RWPE1 (cell line): ENCODE results near the gene IDE.
"Not testable (repeated sequence)": the region's sequence is repeated elsewhere in the genome, so short reads cannot be mapped to it uniquely, and the experiment has no call there.

ENCODE experiments used
- CTCF ChIA-PET: fragments of 350-600 bp; sonication (Branson Sonifier 250); formaldehyde crosslinking; extraction: SDS; loops from one replicate; lab custom pipeline; 2021; lab: Yijun Ruan, JAX
- POLR2A ChIA-PET: fragments of 400-600 bp; formaldehyde crosslinking; extraction: SDS; loops from one replicate; lab custom pipeline; 2020; ENCODE audit warnings: antibody characterized with exemption; ENCODE audit not compliant: low non-redundant PET; lab: Yijun Ruan, JAX
- DNase-seq: peaks from one replicate; pipeline ENCODE4 v3.0.0; 2012; ENCODE audit warnings: low spot score
- H3K27ac ChIP-seq: fragments of 450-650 bp; 2 replicates; pipeline ENCODE4 v1.5.1; 2017
- CTCF ChIP-seq: fragments of 450-650 bp; conservative IDR thresholded peaks from 2 replicates; pipeline ENCODE4 v1.5.1; 2017; ENCODE audit warnings: low read depth, mild to moderate bottlenecking

IDE gene

GRCh38 chr10:92475357-92475868 lies 98.5 kb downstream of the IDE start:
- TF ChIP-seq CTCF = no peak
- ChIA-PET POLR2A (no interaction called here), CTCF (interaction anchor here (0.6 kb wide), 1 partner anchor 1134 kb away, joined by 3 read pairs; no protein-coding TSS in a partner anchor)
- no peak for DNase-seq
- H3K27ac ChIP-seq = no peak overlapping the region

- ChIA-PET CTCF (no interaction called here), POLR2A (no interaction called here)
- no peak for TF ChIP-seq CTCF
- H3K27ac ChIP-seq = no peak overlapping the region
- no peak for DNase-seq
These were observed 103.9 kb downstream of the IDE start for GRCh38 chr10:92470026-92470425.

GRCh38 chr10:92464364-92464763 lies 109.5 kb downstream of the IDE start:
- CTCF ChIA-PET = interaction anchor here (0.6 to 1.1 kb wide), 3 partner anchors 53 to 1444 kb away, joined by 3 to 5 read pairs (median 4); no protein-coding TSS in a partner anchor
- POLR2A ChIA-PET = no interaction called here

DNA sequence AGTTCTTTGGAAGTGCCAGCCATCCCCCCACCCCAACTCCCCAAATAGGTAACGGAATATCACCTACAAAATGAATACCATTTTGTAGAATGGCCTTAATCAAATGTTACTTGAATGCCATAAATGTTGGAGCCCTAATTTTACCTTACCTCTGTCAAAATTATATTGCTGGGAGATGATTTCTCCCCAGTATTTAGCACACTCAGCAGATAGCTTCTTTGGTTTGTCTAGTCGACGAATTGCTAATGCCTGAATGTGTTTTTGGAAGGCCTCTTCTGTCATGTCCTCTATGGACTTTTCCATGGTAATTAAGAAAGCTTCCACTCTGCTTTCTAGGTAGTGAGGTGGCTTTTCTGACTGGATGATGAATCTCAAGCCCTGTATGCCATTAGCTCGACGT lies 110.3 kb downstream of the IDE start:
- CTCF ChIA-PET = interaction anchor here (0.7 kb wide), 1 partner anchor 184 kb away, joined by 3 read pairs; no protein-coding TSS in a partner anchor
- no peak overlapping the region for H3K27ac ChIP-seq
- POLR2A ChIA-PET = no interaction called here
- no peak for TF ChIP-seq CTCF
- no peak for DNase-seq

More at GRCh38 chr10:92464364-92464763, 109.5 kb downstream of the IDE start:
- H3K27ac ChIP-seq = no peak overlapping the region
- DNase-seq = no peak
- TF ChIP-seq CTCF = no peak

DNA sequence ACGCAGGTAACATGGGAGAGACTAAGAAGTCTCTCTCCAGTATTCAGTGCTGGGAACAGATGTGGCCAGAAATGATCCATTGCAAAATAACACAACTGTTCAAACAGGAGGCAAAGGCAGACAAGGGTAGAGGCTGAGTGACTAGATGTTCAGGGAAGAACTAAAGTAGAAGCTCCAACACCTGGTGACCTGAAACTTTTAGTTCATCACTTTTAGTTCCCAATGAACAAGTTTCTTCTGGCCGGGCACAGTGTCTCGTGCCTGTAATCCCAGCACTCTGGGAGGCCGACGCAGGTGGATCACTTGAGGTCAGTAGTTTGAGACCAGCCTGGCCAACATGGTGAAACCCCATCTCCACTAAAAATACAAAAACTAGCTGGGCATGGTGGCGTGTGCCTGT lies 118.9 kb downstream of the IDE start:
- not testable (repeated sequence) for DNase-seq, H3K27ac ChIP-seq
- ChIA-PET POLR2A (interaction anchor here (0.6 kb wide), 1 partner anchor 203 kb away, joined by 3 read pairs; no protein-coding TSS in a partner anchor), CTCF (interaction anchor here (0.6 kb wide), 1 partner anchor 1098 kb away, joined by 3 read pairs; no protein-coding TSS in a partner anchor)

GRCh38 chr10:92452313-92452712 lies 121.6 kb downstream of the IDE start:
- POLR2A ChIA-PET = no interaction called here
- CTCF ChIA-PET = interaction anchor here (0.6 kb wide), 1 partner anchor 644 kb away, joined by 4 read pairs; no protein-coding TSS in a partner anchor
- no peak for TF ChIP-seq CTCF

DNA sequence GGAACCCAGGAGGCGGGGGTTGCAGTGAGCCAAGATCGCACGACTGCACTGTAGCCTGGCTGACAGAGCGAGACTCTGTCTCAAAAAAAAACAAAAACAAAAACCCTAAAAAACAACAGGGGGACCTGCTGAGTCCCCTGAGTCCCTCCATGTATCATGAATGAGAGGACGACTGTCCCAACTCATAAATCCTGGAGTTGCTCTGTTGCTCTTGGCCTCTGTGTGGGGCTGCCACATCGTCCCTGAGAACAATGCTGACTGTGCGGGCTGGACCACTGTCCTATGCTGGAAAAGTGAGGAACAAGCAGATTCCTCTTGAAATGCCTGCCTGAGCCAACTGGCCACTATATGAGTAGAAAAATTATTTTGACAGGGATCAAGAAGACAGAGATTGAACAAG lies 122.5 kb downstream of the IDE start:
- DNase-seq = no peak
- ChIA-PET POLR2A (no interaction called here), CTCF (no interaction called here)
- no peak for TF ChIP-seq CTCF
- no peak overlapping the region for H3K27ac ChIP-seq

More at GRCh38 chr10:92452313-92452712, 121.6 kb downstream of the IDE start:
- H3K27ac ChIP-seq = no peak overlapping the region
- no peak for DNase-seq
